ENCODE data around the gene THEMIS2.

The THEMIS2 gene

DNA sequence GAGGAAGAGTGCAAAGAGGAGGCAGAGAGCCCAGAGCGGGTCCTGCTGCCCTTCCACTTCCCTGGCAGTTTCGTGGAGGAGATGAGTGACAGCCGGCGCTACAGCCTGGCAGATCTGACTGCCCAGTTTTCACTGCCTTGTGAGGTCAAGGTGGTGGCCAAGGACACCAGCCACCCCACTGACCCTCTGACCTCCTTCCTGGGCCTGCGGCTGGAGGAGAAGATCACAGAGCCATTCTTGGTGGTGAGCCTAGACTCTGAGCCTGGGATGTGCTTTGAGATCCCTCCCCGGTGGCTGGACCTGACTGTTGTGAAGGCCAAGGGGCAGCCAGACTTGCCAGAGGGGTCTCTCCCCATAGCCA lies 10.2 kb downstream of the THEMIS2 start:
- H3K27me3 ChIP-seq (ENCODE audit: control insufficient read depth, insufficient read depth, low read length): no peaks in the 10 kb centered on the region
- H3K4me3 ChIP-seq (ENCODE audit: low read length): no peak overlapping the region
- H3K27ac ChIP-seq (ENCODE audit: low read depth, low read length): no peak overlapping the region
- H3K4me1 ChIP-seq (ENCODE audit: control insufficient read depth, insufficient read depth, low read length): no peaks in the 10 kb centered on the region
- H3K36me3 ChIP-seq (ENCODE audit: control insufficient read depth, insufficient read depth, low read length): peaks cover 6% of the 10 kb centered on the region
- no peak overlapping the region for H3K9ac ChIP-seq (ENCODE audit: low read length)

DNA sequence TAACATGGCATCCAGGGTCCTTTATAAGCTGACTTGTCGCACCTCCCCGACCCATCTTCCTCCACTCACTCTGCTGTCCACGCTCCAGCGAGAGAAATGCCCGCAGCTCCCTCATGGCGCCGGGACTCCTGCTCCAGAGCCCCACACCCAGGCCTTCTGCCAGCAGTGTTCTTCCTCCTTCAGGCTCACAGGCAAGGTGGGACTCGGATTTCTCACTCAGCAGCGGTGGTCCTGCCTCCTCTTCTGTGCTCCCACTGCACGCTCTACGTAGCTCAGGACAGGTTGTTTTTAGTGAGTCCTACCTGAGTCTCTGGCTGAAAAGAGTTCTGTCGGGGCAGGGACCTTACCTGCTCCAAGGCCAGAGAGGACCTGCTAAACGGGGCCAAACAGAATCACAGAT lies 11.2 kb downstream of the THEMIS2 start:
- Histone ChIP-seq H3K4me3 (ENCODE audit: low read length) (no peak overlapping the region), H3K9ac (ENCODE audit: low read length) (no peak overlapping the region), H3K27me3 (ENCODE audit: control insufficient read depth, insufficient read depth, low read length) (no peaks in the 10 kb centered on the region), H3K4me1 (ENCODE audit: control insufficient read depth, insufficient read depth, low read length) (no peaks in the 10 kb centered on the region), H3K36me3 (ENCODE audit: control insufficient read depth, insufficient read depth, low read length) (peaks cover 6% of the 10 kb centered on the region), H3K27ac (ENCODE audit: low read depth, low read length) (no peak overlapping the region)

DNA sequence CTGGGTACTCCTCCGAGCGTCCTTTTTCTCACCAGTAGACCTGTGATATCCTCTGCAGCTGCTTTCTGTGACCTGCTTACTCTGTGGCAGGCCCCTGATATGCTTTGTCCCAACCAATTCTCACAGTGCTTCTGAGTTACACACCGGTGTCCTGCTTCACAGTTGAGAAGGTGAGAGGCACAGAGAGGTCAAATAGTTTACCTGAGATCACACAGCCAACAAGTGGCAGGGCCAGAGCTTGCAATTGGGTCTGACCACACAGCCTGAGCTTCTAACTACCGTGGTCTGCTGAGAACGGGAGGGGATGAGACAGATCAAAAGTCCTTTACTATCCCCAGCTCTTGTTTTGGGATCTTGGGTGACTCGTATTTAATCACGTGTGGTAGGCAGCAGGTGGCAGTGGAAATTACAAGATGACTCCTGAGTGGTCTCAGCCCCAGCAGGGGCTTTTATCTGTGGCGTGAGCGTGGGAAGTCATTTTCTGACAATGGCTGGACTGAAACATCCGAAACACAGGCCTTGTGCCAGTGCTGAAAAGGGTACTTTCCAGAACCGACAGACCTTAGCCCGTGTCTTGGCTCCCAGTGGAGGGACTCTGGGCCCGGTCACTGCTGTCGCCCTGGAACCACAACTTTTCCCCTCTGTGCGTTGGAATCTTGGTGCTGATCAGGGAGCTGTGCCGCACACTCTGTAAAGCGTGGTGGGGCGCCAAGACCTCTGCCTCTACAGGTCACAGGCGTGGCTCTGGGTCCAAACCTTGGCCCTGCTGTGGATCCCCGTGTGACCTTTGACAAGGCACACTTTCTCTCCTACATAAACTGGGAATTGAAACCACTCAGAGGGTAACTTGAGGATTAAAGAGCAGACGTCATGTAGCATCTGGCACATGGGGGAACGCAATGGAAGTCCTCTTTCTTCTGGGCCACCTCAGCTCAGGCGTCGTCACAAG lies 11.9 kb downstream of the THEMIS2 start:
- no peak overlapping the region for H3K27ac ChIP-seq (ENCODE audit: low read depth, low read length)
- no peaks in the 10 kb centered on the region for H3K4me1 ChIP-seq (ENCODE audit: control insufficient read depth, insufficient read depth, low read length)
- no peak overlapping the region for H3K4me3 ChIP-seq (ENCODE audit: low read length)
- peaks cover 6% of the 10 kb centered on the region for H3K36me3 ChIP-seq (ENCODE audit: control insufficient read depth, insufficient read depth, low read length)
- H3K27me3 ChIP-seq (ENCODE audit: control insufficient read depth, insufficient read depth, low read length): no peaks in the 10 kb centered on the region
- no peak overlapping the region for H3K9ac ChIP-seq (ENCODE audit: low read length)

DNA sequence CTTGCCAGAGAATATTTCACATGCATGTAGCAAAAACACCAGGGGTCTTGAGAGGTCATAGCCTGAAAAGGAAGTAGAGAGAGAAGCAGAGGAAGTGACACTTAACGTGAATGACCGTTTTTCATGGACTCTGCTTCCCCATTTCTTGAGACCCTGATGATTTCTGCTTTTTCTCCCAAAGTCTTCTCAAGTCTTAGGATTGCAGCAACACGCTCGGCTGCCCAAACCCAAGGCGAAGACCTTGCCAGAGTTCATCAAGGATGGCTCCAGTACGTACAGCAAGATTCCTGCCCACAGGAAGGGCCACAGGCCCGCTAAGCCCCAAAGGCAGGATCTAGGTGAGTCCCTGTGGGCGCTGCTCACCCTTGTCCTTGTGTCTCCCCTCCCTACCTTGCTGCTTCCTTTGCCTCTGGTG lies 12.8 kb downstream of the THEMIS2 start:
- Histone ChIP-seq H3K9ac (ENCODE audit: low read length) (no peak overlapping the region), H3K4me3 (ENCODE audit: low read length) (no peak overlapping the region), H3K27me3 (ENCODE audit: control insufficient read depth, insufficient read depth, low read length) (no peaks in the 10 kb centered on the region), H3K27ac (ENCODE audit: low read depth, low read length) (no peak overlapping the region), H3K36me3 (ENCODE audit: control insufficient read depth, insufficient read depth, low read length) (peaks cover 11% of the 10 kb centered on the region), H3K4me1 (ENCODE audit: control insufficient read depth, insufficient read depth, low read length) (no peaks in the 10 kb centered on the region)

DNA sequence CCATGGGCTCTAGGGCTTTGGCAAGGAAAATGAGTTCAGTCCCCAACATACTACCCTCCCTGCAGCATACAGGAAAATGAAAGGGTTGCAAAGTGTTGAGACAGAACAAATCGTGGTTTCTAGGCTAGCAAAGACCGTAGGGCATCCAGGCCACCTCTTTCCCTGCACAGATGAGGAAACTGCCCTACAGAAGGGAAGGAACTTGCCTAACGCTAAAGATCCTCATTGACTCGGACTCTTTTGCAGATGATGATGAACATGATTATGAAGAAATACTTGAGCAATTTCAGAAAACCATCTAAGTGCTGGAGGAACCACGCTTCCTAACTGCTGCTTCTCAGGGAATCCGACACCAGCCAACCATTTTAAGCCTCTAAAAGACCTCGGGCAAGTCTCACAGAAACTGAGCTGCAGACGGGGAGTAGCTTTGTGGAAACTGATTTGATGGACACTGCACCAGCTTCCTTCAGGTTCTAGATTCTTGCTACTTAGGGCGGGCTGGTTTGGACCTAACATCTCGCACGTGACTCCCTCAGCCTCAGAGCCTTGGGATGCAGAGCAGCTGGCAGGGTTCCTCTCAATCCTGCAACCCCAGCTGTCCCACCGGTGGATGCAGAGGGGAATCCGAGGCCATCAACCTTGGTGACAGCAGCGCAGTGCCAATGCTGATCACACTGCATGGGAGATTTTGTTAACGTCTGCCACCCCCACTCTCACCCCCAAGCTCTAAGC lies 13.4 kb downstream of the THEMIS2 start:
- Histone ChIP-seq H3K9ac (ENCODE audit: low read length) (no peak overlapping the region), H3K4me3 (ENCODE audit: low read length) (no peak overlapping the region)

DNA sequence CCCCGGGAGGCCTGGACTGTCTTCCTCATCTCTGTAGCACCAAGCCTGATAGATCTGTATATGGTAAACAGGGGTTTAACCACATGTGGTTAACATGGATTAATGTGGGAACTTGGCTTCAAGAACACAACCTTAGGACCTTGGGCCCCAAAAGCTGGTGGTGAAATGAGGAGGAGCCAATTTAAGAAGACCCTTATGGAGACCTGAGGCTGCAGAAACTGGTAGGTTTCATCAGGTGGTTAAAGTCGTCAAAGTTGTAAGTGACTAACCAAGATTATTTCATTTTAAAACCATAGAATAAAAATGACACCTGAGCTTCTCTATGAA lies 14.0 kb downstream of the THEMIS2 start:
- no peak overlapping the region for H3K9ac ChIP-seq (ENCODE audit: low read length)
- H3K27me3 ChIP-seq (ENCODE audit: control insufficient read depth, insufficient read depth, low read length): no peaks in the 10 kb centered on the region

More for the DNA sequence above, 13.4 kb downstream of the THEMIS2 start:
- H3K36me3 ChIP-seq (ENCODE audit: control insufficient read depth, insufficient read depth, low read length): peaks cover 11% of the 10 kb centered on the region
- H3K27ac ChIP-seq (ENCODE audit: low read depth, low read length): no peak overlapping the region
- H3K4me1 ChIP-seq (ENCODE audit: control insufficient read depth, insufficient read depth, low read length): no peaks in the 10 kb centered on the region
- no peaks in the 10 kb centered on the region for H3K27me3 ChIP-seq (ENCODE audit: control insufficient read depth, insufficient read depth, low read length)

DNA sequence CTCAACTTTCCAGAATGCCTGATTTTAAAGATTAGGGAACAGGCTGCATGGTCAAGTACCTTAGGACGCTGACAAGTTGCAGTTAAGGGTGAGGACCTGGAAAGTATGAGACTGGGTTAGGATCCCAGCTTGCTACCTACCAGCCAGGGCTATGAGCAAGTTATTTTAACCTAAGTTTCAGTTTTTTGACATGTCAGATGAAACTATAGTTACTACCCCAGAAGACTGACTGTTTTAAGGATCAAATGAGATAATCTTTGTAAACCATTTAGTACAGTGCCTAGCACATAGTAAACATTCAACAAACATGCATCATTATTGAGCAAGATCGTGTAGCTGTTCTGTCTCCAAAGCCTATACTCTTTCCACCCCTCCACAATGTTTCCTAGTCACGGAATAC lies 14.4 kb downstream of the THEMIS2 start:
- Histone ChIP-seq H3K4me1 (ENCODE audit: control insufficient read depth, insufficient read depth, low read length) (no peaks in the 10 kb centered on the region), H3K27ac (ENCODE audit: low read depth, low read length) (no peak overlapping the region), H3K4me3 (ENCODE audit: low read length) (no peak overlapping the region), H3K9ac (ENCODE audit: low read length) (no peak overlapping the region), H3K27me3 (ENCODE audit: control insufficient read depth, insufficient read depth, low read length) (no peaks in the 10 kb centered on the region), H3K36me3 (ENCODE audit: control insufficient read depth, insufficient read depth, low read length) (peaks cover 13% of the 10 kb centered on the region)

More for the DNA sequence above, 14.0 kb downstream of the THEMIS2 start:
- peaks cover 11% of the 10 kb centered on the region for H3K36me3 ChIP-seq (ENCODE audit: control insufficient read depth, insufficient read depth, low read length)
- H3K27ac ChIP-seq (ENCODE audit: low read depth, low read length): no peak overlapping the region
- H3K4me3 ChIP-seq (ENCODE audit: low read length): no peak overlapping the region
- H3K4me1 ChIP-seq (ENCODE audit: control insufficient read depth, insufficient read depth, low read length): no peaks in the 10 kb centered on the region

DNA sequence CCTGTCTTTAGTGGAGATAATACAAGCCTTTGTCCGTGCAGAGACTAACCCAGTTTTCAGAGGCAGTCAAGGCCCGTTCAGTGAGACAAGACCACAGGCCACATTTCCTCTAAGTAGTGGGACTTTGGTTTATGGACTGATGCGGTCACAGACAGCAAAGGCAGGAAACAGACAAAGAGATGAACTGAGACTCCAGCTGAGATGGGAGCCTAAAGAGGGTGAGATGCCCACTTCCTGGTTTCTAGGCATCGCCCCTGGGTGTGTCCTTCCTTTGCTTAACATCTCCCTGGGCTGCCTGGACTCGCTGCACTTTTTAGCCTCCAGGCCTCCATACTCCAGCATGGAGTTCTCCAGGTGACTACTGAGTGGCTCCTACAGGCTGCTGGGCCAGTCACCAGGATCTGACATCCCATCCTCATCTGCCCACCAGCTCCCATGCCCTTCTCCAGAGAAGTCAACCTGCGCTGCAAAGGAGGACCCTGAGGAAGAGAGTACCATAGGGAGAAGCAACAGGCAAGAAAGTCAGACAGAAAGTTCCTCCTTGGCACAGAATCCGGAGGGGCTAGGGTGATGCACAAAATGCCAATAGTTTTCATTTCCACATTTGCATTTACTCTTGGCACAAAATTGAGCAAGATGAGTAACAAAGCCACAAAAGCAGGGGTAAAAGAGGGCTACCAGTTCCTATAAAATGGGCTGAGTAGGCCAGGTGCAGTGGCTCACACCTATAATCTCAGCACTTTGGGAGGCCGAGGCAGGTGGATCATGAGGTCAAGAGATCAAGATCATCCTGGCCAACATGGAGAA lies 15.1 kb downstream of the THEMIS2 start:
- Histone ChIP-seq H3K27me3 (ENCODE audit: control insufficient read depth, insufficient read depth, low read length) (no peaks in the 10 kb centered on the region), H3K9ac (ENCODE audit: low read length) (no peak overlapping the region), H3K36me3 (ENCODE audit: control insufficient read depth, insufficient read depth, low read length) (peaks cover 19% of the 10 kb centered on the region), H3K4me3 (ENCODE audit: low read length) (no peak overlapping the region), H3K27ac (ENCODE audit: low read depth, low read length) (no peak overlapping the region), H3K4me1 (ENCODE audit: control insufficient read depth, insufficient read depth, low read length) (no peaks in the 10 kb centered on the region)

DNA sequence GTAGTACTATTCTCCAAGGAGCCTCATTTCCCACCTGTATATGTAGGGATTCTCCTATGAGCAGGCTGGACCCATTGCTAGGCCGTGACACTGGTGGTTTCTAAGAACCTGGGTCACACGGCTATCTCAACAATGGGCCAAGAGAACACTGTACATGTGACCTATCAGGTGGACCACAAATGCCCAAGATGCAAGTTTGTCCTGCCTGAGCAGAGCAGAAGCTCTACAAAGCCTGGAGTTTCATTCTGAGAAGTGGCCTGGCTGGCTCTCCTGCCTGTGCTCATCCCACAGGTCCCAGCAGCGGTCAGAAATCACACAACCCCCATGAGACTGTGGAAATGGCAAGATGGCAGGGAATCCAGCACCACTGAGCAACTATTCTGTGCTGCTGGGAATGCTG lies 17.2 kb downstream of the THEMIS2 start:
- Histone ChIP-seq H3K27ac (ENCODE audit: low read depth, low read length) (no peak overlapping the region), H3K4me3 (ENCODE audit: low read length) (no peak overlapping the region), H3K4me1 (ENCODE audit: control insufficient read depth, insufficient read depth, low read length) (no peaks in the 10 kb centered on the region), H3K9ac (ENCODE audit: low read length) (no peak overlapping the region), H3K27me3 (ENCODE audit: control insufficient read depth, insufficient read depth, low read length) (no peaks in the 10 kb centered on the region), H3K36me3 (ENCODE audit: control insufficient read depth, insufficient read depth, low read length) (peaks cover 30% of the 10 kb centered on the region)

DNA sequence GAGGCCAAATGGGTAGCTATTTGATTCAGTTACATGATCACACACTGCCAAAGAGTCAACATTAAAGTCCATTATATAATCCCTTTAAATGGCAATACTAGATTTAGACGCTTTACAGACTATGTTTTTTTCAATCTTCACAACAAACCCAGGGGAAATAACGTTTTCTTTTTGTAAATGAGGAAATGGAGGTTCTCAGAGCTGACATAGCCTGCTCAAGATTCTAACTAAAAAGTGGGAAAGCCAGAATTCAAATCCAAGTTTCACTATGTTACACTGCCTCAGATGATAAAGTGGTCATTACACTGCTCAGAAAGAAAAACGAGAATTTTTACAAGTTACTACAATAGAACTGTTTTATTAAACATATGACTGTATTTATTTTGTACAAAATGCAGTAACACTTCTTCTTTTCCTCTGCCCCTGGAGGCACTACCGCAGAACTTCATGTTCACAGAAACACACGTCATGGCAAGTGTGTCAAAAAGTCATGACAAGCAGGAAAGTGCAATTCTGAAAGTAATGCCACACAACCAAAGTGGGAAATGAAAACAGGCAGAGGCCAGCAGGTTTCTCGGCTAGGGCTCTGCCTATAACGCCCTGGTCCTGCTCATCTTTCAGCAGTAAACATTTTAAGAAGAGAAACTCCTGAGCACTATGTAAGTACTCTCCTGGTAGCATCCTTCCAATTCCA lies 19.0 kb downstream of the THEMIS2 start:
- Histone ChIP-seq H3K4me3 (ENCODE audit: low read length) (no peak overlapping the region), H3K27me3 (ENCODE audit: control insufficient read depth, insufficient read depth, low read length) (no peaks in the 10 kb centered on the region), H3K9ac (ENCODE audit: low read length) (no peak overlapping the region), H3K36me3 (ENCODE audit: control insufficient read depth, insufficient read depth, low read length) (peaks cover 35% of the 10 kb centered on the region), H3K27ac (ENCODE audit: low read depth, low read length) (no peak overlapping the region), H3K4me1 (ENCODE audit: control insufficient read depth, insufficient read depth, low read length) (no peaks in the 10 kb centered on the region)

DNA sequence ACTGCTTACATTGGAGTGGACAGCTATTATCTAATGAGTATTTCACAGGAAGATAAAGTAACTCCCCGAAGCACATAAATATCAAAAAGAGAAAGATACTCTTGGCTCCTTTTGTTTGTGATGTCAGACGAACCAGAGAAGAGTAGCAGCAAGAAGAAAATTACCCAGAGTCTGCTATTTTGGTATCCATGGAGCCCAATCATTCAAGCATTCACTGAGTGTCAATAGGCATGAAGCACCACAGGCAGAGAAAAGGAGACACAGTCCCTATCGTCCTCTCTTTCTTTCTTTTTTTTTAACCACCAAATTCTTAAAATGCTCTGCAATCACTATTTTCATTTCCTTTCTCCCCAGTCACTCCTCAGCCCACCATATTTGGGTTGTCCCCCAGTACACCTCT lies 22.2 kb downstream of the THEMIS2 start:
- Histone ChIP-seq H3K27me3 (ENCODE audit: control insufficient read depth, insufficient read depth, low read length) (no peaks in the 10 kb centered on the region), H3K4me3 (ENCODE audit: low read length) (no peak overlapping the region), H3K4me1 (ENCODE audit: control insufficient read depth, insufficient read depth, low read length) (no peaks in the 10 kb centered on the region), H3K9ac (ENCODE audit: low read length) (no peak overlapping the region), H3K36me3 (ENCODE audit: control insufficient read depth, insufficient read depth, low read length) (peaks cover 35% of the 10 kb centered on the region), H3K27ac (ENCODE audit: low read depth, low read length) (no peak overlapping the region)

DNA sequence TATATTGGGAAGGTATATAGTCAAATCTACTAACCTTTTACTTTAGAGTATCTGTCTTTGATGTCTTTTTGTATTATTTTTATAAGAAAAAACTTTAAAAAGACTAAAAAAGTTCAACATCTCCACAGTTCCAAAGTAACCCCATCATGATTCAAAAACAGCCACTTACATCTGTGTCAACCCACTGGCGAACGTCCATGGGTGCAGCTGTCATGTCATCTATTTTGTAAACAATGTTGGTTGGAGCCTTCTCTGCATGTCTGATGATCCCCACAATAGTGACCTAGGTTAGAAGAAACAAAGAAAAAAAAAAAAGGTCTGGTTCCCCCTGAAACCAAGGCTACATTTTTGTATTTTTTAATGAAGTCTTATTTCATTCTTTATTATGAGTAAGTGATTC lies 34.4 kb downstream of the THEMIS2 start:
- no peak overlapping the region for H3K9ac ChIP-seq (ENCODE audit: low read length)
- no peaks in the 10 kb centered on the region for H3K4me1 ChIP-seq (ENCODE audit: control insufficient read depth, insufficient read depth, low read length)
- no peak overlapping the region for H3K4me3 ChIP-seq (ENCODE audit: low read length)
- H3K27me3 ChIP-seq (ENCODE audit: control insufficient read depth, insufficient read depth, low read length): no peaks in the 10 kb centered on the region
- H3K27ac ChIP-seq (ENCODE audit: low read depth, low read length): no peak overlapping the region
- H3K36me3 ChIP-seq (ENCODE audit: control insufficient read depth, insufficient read depth, low read length): peaks cover 2% of the 10 kb centered on the region

Data from rectal smooth muscle tissue (tissue), 1 donor.